Measurements from ENCODE around the gene SLC39A12.

DNA sequence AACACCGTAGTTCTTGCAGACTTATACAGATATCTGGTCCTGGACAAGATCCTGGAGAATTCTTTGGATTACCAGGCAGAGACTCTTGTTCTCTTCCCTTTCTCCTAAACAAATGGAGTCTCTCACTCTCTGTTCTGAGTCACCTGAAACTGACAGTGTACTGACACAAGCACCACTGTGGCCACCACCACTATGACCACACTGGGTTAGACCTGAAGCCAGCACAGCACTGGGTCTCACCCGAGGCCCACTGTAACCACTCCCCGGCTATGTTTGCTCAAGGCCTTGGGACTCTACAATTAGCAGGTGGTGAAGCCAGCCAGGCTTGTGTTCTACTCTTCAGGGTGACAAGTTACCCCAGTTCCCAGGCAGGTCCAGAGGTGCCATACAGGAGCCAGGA, 22.8 kb downstream of the SLC39A12 start:
- TF ChIP-seq, protein P1, sequence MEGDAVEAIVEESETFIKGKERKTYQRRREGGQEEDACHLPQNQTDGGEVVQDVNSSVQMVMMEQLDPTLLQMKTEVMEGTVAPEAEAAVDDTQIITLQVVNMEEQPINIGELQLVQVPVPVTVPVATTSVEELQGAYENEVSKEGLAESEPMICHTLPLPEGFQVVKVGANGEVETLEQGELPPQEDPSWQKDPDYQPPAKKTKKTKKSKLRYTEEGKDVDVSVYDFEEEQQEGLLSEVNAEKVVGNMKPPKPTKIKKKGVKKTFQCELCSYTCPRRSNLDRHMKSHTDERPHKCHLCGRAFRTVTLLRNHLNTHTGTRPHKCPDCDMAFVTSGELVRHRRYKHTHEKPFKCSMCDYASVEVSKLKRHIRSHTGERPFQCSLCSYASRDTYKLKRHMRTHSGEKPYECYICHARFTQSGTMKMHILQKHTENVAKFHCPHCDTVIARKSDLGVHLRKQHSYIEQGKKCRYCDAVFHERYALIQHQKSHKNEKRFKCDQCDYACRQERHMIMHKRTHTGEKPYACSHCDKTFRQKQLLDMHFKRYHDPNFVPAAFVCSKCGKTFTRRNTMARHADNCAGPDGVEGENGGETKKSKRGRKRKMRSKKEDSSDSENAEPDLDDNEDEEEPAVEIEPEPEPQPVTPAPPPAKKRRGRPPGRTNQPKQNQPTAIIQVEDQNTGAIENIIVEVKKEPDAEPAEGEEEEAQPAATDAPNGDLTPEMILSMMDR (conservative IDR thresholded peaks at IDR 0.05), result no peak
- TF ChIP-seq ZFX (IDR thresholded peaks at IDR 0.05), result no peak

All from C4-2B (cell line).